Activated naive CD8-positive, alpha-beta T cell treated with anti-CD3 and anti-CD28 coated beads, Interleukin-2, amount 50 U/mL, for 24 hours (primary cell): ENCODE measurements around the gene MYCBPAP.

Source experiments
- ATAC-seq: fragments of 150-1000 bp; cut with Tn5 transposase; one replicate; pipeline ENCODE4 v1.10.0; 2021
- DNase-seq: peaks from one replicate; pipeline ENCODE4 v3.0.0; 2021
- H3K27ac Mint-ChIP-seq: one replicate; pipeline ENCODE4 v1.8.0; 2021; ENCODE audit warnings: mild to moderate bottlenecking, mixed read lengths
- H3K27me3 Mint-ChIP-seq: one replicate; pipeline ENCODE4 v1.8.0; 2021; ENCODE audit warnings: mixed read lengths
- H3K36me3 Mint-ChIP-seq: one replicate; pipeline ENCODE4 v1.8.0; 2021; ENCODE audit warnings: low read depth, mixed read lengths
- H3K4me1 Mint-ChIP-seq: one replicate; pipeline ENCODE4 v1.8.0; 2021; ENCODE audit warnings: mixed read lengths
- H3K4me3 Mint-ChIP-seq: one replicate; pipeline ENCODE4 v1.8.0; 2021; ENCODE audit warnings: mild to moderate bottlenecking, moderate library complexity, mixed read lengths
- H3K9me3 Mint-ChIP-seq: one replicate; pipeline ENCODE4 v1.8.0; 2021; ENCODE audit warnings: mixed read lengths

The MYCBPAP gene

GRCh38 chr17:50580646-50581045 is 72.4 kb downstream of the MYCBPAP start:
- ATAC-seq, result no peak
- no peaks in the 10 kb centered on the region for H3K4me1 Mint-ChIP-seq
- no peak for DNase-seq
- H3K36me3 Mint-ChIP-seq, result no peaks in the 10 kb centered on the region
- H3K27me3 Mint-ChIP-seq, result peaks cover 14% of the 10 kb centered on the region
- no peaks in the 10 kb centered on the region for H3K9me3 Mint-ChIP-seq
- H3K4me3 Mint-ChIP-seq, result no peak overlapping the region
- H3K27ac Mint-ChIP-seq, result no peak overlapping the region
